Measurements from ENCODE around the gene NUDT8.
"Not testable (repeated sequence)": the region's sequence is repeated elsewhere in the genome, so short reads cannot be mapped to it uniquely, and the experiment has no call there.

The NUDT8 gene

DNA sequence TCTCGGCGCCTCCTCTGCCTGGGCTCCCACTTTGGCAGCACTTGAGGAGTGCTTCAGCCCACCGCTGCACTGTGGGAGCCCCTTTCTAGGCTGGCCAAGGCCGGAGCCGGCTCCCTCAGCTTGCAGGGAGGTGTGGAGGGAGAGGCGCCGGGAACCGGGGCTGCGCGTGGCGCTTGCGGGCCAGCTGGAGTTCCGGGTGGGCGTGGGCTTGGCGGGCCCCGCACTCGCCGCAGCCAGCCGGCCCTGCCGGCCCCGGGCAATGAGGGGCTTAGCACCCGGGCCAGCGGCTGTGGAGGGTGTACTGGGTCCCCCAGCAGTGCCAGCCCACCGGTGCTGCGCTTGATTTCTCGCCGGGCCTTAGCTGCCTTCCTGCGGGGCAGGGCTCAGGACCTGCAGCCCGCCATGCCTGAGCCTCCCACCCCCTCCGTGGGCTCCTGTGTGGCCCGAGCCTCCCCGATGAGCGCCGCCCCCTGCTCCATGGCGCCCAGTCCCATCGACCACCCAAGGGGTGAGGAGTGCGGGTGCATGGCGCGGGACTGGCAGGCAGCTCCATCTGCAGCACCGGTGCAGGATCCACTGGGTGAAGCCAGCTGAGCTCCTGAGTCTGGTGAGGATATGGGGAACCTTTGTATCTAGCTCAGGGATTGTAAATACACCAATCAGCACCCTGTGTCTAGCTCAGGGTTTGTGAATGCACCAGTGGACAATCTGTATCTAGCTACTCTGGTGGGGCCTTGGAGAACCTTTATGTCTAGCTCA, 10.7 kb downstream of the NUDT8 start:
- DNase-seq, result peak in 1 of 42 donors; percentile 4
- intact Hi-C loops (cut with DNase I), result not testable (repeated sequence)

GRCh38 chr11:67617243-67617953, 12.3 kb downstream of the NUDT8 start:
- intact Hi-C loops (cut with DNase I), result no loop called here
- DNase-seq, result peak in 6 of 42 donors; percentile 6 to 41 (median 32)

DNA sequence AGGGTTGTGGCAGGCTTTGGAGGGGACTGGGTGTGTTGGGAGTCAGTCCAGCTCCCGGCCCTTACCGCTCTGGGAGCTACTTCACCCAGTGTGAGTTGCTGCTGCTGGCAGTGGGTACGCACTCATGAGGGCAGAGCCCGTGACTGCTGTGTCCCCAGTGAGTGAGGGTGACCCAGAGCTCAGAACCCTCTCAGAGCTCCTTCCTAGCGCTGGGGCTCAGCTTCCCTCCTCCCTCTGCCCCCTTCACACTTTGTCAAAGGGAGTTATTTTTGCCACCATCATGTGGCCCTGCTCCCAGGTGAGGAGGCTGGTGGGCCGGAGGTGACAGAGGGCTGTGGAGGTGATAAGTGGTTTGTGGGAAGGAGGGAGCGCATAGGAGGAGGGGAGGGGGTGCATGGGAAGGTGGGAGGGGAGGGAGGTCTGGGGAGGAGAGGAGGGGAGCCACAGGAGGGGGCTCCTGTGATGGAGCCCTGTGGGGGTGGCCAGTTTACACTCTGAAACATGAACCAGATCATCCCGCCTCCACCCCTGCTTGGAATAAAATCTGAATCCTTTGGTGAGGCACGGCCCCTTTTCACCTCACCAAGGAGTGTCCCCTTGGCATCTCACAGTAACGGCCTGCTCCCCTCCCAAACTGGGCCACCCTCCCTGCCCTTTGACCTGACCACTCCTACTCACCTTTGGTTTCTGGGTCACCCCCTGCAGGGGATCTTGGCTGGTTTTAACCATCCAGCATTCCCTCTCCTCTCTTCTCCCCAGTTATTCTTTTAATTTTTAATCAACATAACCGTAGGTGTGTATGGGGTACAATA, 13.1 kb downstream of the NUDT8 start:
- DNase-seq, result peak in 15 of 42 donors; percentile 27 to 78 (median 49)
- intact Hi-C loops (cut with DNase I), result no loop called here

- intact Hi-C loops (cut with DNase I), result no loop called here
- peak in 1 of 42 donors; percentile 4 for DNase-seq
Measured at GRCh38 chr11:67615728-67616430, 13.9 kb downstream of the NUDT8 start.

GRCh38 chr11:67614730-67615714, 14.7 kb downstream of the NUDT8 start:
- DNase-seq, result peak in 2 of 42 donors; percentile 25 to 42
- intact Hi-C loops (cut with DNase I), result no loop called here

- intact Hi-C loops (cut with DNase I), result no loop called here
- DNase-seq, result peak in 34 of 42 donors; percentile 39 to 80 (median 58)
Measured at GRCh38 chr11:67613960-67614715, 15.6 kb downstream of the NUDT8 start.

DNA sequence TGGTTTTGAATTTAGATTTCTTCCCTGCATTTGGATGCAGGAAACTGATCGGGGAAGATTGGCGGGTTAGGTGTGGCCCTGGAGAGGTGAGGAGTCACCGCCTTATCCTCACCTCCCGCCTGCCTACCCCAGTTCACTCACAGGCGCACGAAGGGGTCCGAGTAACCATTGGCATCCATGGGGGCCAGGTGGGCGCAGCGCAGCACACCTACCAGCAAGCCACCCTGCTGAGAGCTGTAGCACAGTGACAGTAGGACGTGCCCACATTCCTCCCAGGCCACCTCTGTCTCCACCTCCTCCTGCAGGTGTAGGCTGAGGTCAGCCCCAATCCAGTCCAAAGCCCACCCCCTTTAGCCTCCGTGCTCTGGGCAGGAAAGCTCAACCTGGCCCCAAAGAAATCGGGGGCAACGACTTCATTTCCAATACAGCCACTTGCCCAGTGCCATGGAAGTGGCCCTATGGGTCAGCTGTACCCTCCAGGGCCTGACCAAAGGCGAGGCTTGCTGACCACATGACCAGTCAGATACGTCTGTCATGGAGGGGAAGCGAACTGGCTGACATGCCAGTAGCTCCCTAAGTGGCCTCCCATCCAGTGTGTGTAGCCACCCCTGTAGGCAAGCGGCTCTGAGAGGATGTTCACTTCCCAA, 16.3 kb downstream of the NUDT8 start:
- intact Hi-C loops (cut with DNase I), result no loop called here
- DNase-seq, result no peak

- intact Hi-C loops (cut with DNase I), result no loop called here
- DNase-seq, result no peak
Measured at GRCh38 chr11:67612751-67613150, 17.0 kb downstream of the NUDT8 start.

GRCh38 chr11:67611704-67612587, 17.8 kb downstream of the NUDT8 start:
- DNase-seq, result no peak
- intact Hi-C loops (cut with DNase I), result no loop called here

GRCh38 chr11:67611165-67611564, 18.6 kb downstream of the NUDT8 start:
- peak in 1 of 42 donors; percentile 2 for DNase-seq
- intact Hi-C loops (cut with DNase I), result no loop called here

GRCh38 chr11:67610302-67610868, 19.4 kb downstream of the NUDT8 start:
- intact Hi-C loops (cut with DNase I), result no loop called here
- DNase-seq, result no peak

GRCh38 chr11:67609316-67609715, 20.4 kb downstream of the NUDT8 start:
- DNase-seq, result no peak
- intact Hi-C loops (cut with DNase I), result no loop called here

DNA sequence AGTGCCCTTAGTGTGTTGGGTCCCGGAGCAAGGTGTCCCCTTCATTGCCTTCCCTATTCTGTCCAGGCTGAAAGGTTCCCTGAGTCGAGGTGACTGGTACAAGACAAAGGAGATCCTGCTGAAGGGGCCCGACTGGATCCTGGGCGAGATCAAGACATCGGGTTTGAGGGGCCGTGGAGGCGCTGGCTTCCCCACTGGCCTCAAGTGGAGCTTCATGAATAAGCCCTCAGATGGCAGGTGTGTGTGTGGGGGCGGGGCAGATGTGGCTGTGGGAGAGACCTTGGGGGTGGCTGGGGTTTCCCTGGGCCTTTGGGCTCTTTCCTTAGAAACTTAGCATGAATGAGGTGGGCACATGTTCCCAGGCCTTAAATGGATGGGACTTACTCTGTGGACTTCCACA, 21.3 kb downstream of the NUDT8 start:
- intact Hi-C loops (cut with DNase I), result no loop called here
- DNase-seq, result no peak

DNA sequence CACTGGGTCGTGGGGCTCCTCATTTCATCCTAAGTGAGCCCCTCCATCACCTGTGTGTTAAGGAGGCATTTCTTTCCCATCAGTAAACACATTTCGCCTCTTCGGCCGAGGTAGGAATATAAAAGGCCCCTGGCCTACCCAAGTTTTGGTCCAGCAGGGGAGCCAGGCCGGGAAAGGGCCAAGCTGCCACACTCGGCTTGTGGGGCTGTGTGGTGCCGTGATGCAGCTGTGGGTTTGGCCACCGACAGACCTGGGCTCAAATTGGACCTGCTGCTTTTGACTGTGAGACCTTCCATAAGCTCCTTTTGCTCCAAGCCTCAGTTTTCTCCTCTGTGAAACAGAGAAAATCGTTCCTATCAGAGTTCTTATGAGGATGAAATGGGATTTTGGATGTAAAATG, 22.2 kb downstream of the NUDT8 start:
- DNase-seq, result no peak
- intact Hi-C loops (cut with DNase I), result loop anchor here (2.0 kb wide), 1 partner anchor 23 kb away; no protein-coding TSS in a partner anchor
